ENCODE results near the gene STN1. TPM values are rescaled to one million over a fixed set of nuclear protein-coding genes. Genes with fewer than 3 reads are reported as not detected.

The STN1 gene
- total RNA-seq, 1 experiment from 2014 or later, result 28.9 TPM

GRCh38 chr10:103922659-103923058, 4.7 kb upstream of the STN1 start:
- Histone ChIP-seq H3K36me3 (ENCODE audit: control insufficient read depth, insufficient read depth, low read length) (no peaks in the 10 kb centered on the region; the same call in 1 of the 2 replicates), H3K9me3 (ENCODE audit: control insufficient read depth, insufficient read depth, low read depth, low read length) (no peaks in the 10 kb centered on the region), H3K27ac (ENCODE audit: low read length) (no peak overlapping the region), H3K27me3 (ENCODE audit: control insufficient read depth, insufficient read depth, low read length) (no peaks in the 10 kb centered on the region), H3K4me1 (ENCODE audit: control insufficient read depth, insufficient read depth, low read length) (peaks cover 7% of the 10 kb centered on the region), H3K4me3 (ENCODE audit: low read depth in 2 of 2, low read length in 2 of 2) (no peak overlapping the region)
- intact Hi-C loops (cut with micrococcal nuclease; ENCODE audit: unreplicated experiment), result no loop called here
- DNase-seq (ENCODE audit: low read depth, low spot score) (no peak), ATAC-seq (no peak)
- TF ChIP-seq CTCF (IDR thresholded peaks at IDR 0.05), result no peak
- no TSS peak for BruUV-seq (replicated peaks)
- POLR2A ChIA-PET, result no interaction called here
- CTCF ChIA-PET, result no interaction called here
- in situ Hi-C loops (cut with HindIII; ENCODE audit: low pct_unique_long_range_greater_than_20kb, low sequenced_read_pairs), result no loop called here

GRCh38 chr10:103921750-103922195, 3.8 kb upstream of the STN1 start:
- BruUV-seq (replicated peaks), result no TSS peak
- DNase-seq (ENCODE audit: low read depth, low spot score), result no peak
- no peak overlapping the region for H3K27ac ChIP-seq (ENCODE audit: low read length)
- no peaks in the 10 kb centered on the region for H3K27me3 ChIP-seq (ENCODE audit: control insufficient read depth, insufficient read depth, low read length)
- intact Hi-C loops (cut with micrococcal nuclease; ENCODE audit: unreplicated experiment) (no loop called here), in situ Hi-C loops (cut with HindIII; ENCODE audit: low pct_unique_long_range_greater_than_20kb, low sequenced_read_pairs) (no loop called here)
- H3K9me3 ChIP-seq (ENCODE audit: control insufficient read depth, insufficient read depth, low read depth, low read length), result no peaks in the 10 kb centered on the region
- no peak for ATAC-seq
- ChIA-PET CTCF (interaction anchor here (0.6 to 1.4 kb wide), 2 partner anchors 17 to 20 kb away, joined by 4 to 5 read pairs; no protein-coding TSS in a partner anchor), POLR2A (interaction anchor here (0.6 kb wide), 2 partner anchors 14 to 44 kb away, joined by 3 to 5 read pairs; no protein-coding TSS in a partner anchor)
- TF ChIP-seq TCF7L2 (IDR thresholded peaks at IDR 0.05; ENCODE audit: low read depth, low read length) (no peak), CTCF (IDR thresholded peaks at IDR 0.05) (peak; percentile 30), POLR2AphosphoS5 (IDR thresholded peaks at IDR 0.05; ENCODE audit: low read depth, low read length) (no peak)
- no peak overlapping the region for H3K4me3 ChIP-seq (ENCODE audit: low read depth in 2 of 2, low read length in 2 of 2)
- H3K36me3 ChIP-seq (ENCODE audit: control insufficient read depth, insufficient read depth, low read length), result peaks cover 7% of the 10 kb centered on the region; the same call in 1 of the 2 replicates
- peaks cover 13% of the 10 kb centered on the region for H3K4me1 ChIP-seq (ENCODE audit: control insufficient read depth, insufficient read depth, low read length)

GRCh38 chr10:103921248-103921647, 3.3 kb upstream of the STN1 start:
- ChIA-PET CTCF (interaction anchor here (0.6 to 1.4 kb wide), 2 partner anchors 17 to 20 kb away, joined by 4 to 5 read pairs; no protein-coding TSS in a partner anchor), POLR2A (interaction anchor here (0.6 kb wide), 1 partner anchor 13 kb away, joined by 5 read pairs; no protein-coding TSS in a partner anchor)
- peaks cover 7% of the 10 kb centered on the region; the same call in 1 of the 2 replicates for H3K36me3 ChIP-seq (ENCODE audit: control insufficient read depth, insufficient read depth, low read length)
- BruUV-seq (replicated peaks), result no TSS peak
- no peak for ATAC-seq
- in situ Hi-C loops (cut with HindIII; ENCODE audit: low pct_unique_long_range_greater_than_20kb, low sequenced_read_pairs) (no loop called here), intact Hi-C loops (cut with micrococcal nuclease; ENCODE audit: unreplicated experiment) (no loop called here)
- no peak overlapping the region for H3K27ac ChIP-seq (ENCODE audit: low read length)
- DNase-seq (ENCODE audit: low read depth, low spot score), result no peak
- H3K9me3 ChIP-seq (ENCODE audit: control insufficient read depth, insufficient read depth, low read depth, low read length), result no peaks in the 10 kb centered on the region
- H3K4me1 ChIP-seq (ENCODE audit: control insufficient read depth, insufficient read depth, low read length), result peaks cover 19% of the 10 kb centered on the region
- TF ChIP-seq CTCF (IDR thresholded peaks at IDR 0.05) (no peak), TCF7L2 (IDR thresholded peaks at IDR 0.05; ENCODE audit: low read depth, low read length) (no peak), POLR2AphosphoS5 (IDR thresholded peaks at IDR 0.05; ENCODE audit: low read depth, low read length) (no peak), REST (IDR thresholded peaks at IDR 0.05; ENCODE audit: insufficient read depth in 1 of 2, low read depth in 2 of 2, low read length in 1 of 2) (no peak), SIN3A (IDR thresholded peaks at IDR 0.05; ENCODE audit: borderline replicate concordance, insufficient read depth, low read depth, low read length) (no peak)
- no peaks in the 10 kb centered on the region for H3K27me3 ChIP-seq (ENCODE audit: control insufficient read depth, insufficient read depth, low read length)
- H3K4me3 ChIP-seq (ENCODE audit: low read depth in 2 of 2, low read length in 2 of 2), result no peak overlapping the region
